SK-N-SH (cell line): ENCODE data around the gene RYR3. TPM values are rescaled to one million over a fixed set of nuclear protein-coding genes. Genes with fewer than 3 reads are reported as not detected.

Experiments used
- CTCF ChIA-PET: fragments of 300-600, 350-600 bp; formaldehyde crosslinking; extraction: SDS; loops from one replicate; lab custom pipeline; 2021; lab: Yijun Ruan, JAX
- POLR2A ChIA-PET: fragments of 350-600 bp; sonication (Branson Sonifier 250); formaldehyde crosslinking; extraction: SDS; loops from one replicate; lab custom pipeline; 2020; ENCODE audit warnings: antibody characterized with exemption, inconsistent platforms; lab: Yijun Ruan, JAX
- DNase-seq: peaks from one replicate; pipeline ENCODE4 v3.0.0; 2012
- H2AFZ ChIP-seq: fragments of 200-600 bp; sonication (generic); 2 replicates; pipeline ENCODE4 v1.8.1; 2016; ENCODE audit warnings: antibody characterized with exemption, mild to moderate bottlenecking, low read depth
- H3F3A ChIP-seq: fragments of 200-600 bp; sonication (generic); replicated peaks from 2 replicates; pipeline ENCODE3; 2016; ENCODE audit warnings: antibody characterized with exemption, mild to moderate bottlenecking; ENCODE audit not compliant: insufficient read depth
- H3K27ac ChIP-seq, 2 experiments: fragments of 200-500 bp in 1 of 2; fragments of 200-600 bp in 1 of 2; sonication (Bioruptor generic) in 1 of 2; sonication (generic), shearing (Covaris generic) in 1 of 2; 2 replicates each; pipeline versions ENCODE4 v1.5.1 to v1.6.1; 2014 to 2016; ENCODE audit warnings: low read depth in 2 of 2, inconsistent platforms in 1 of 2, low read length in 1 of 2, mild to moderate bottlenecking in 1 of 2, mixed read lengths in 1 of 2
- H3K27me3 ChIP-seq: fragments of 200-600 bp; sonication (generic), shearing (Covaris generic); 2 replicates; pipeline ENCODE4 v1.6.1; 2016; ENCODE audit warnings: mixed run types; ENCODE audit not compliant: insufficient read depth
- H3K36me3 ChIP-seq, 2 experiments: fragments of 200-500 bp in 1 of 2; fragments of 200-600 bp in 1 of 2; sonication (Bioruptor generic) in 1 of 2; sonication (generic) in 1 of 2; replicated peaks in 1 of 2; 2 replicates each; pipeline versions ENCODE3 to v1.5.1; 2014 to 2016; ENCODE audit warnings: low read length in 1 of 2, mild to moderate bottlenecking in 1 of 2; ENCODE audit not compliant: insufficient read depth in 2 of 2, control insufficient read depth in 1 of 2
- H3K4me1 ChIP-seq, 2 experiments: fragments of 200-500 bp in 1 of 2; fragments of 200-600 bp in 1 of 2; sonication (Bioruptor generic) in 1 of 2; sonication (generic), shearing (Covaris generic) in 1 of 2; 2 replicates each; pipeline versions ENCODE4 v1.5.1 to v1.6.1; 2014 to 2016; ENCODE audit warnings: low read depth in 1 of 2, low read length in 1 of 2, mixed run types in 1 of 2; ENCODE audit not compliant: insufficient read depth in 2 of 2, control insufficient read depth in 1 of 2
- H3K4me2 ChIP-seq: fragments of 200-600 bp; sonication (generic), shearing (Covaris generic); 2 replicates; pipeline ENCODE4 v1.6.1; 2017; ENCODE audit warnings: mixed run types
- H3K4me3 ChIP-seq, 2 experiments: fragments of 200-500 bp in 1 of 2; fragments of 200-600 bp in 1 of 2; sonication (Bioruptor generic) in 1 of 2; sonication (generic), shearing (Covaris generic) in 1 of 2; 2 replicates each; pipeline versions ENCODE4 v1.5.1 to v1.8.1; 2014 to 2016; ENCODE audit warnings: low read depth in 2 of 2, inconsistent platforms in 1 of 2, low read length in 1 of 2, mild to moderate bottlenecking in 1 of 2, mixed read lengths in 1 of 2, moderate library complexity in 1 of 2
- H3K79me2 ChIP-seq: fragments of 200-600 bp; sonication (generic); 2 replicates; pipeline ENCODE4 v1.8.1; 2017; ENCODE audit warnings: mild to moderate bottlenecking; ENCODE audit not compliant: insufficient read depth
- H3K9ac ChIP-seq: fragments of 200-600 bp; sonication (generic); 2 replicates; pipeline ENCODE4 v1.6.1; 2017; ENCODE audit warnings: mixed run types
- H3K9me2 ChIP-seq: fragments of 200-600 bp; sonication (generic); 2 replicates; pipeline ENCODE4 v1.6.1; 2017; ENCODE audit warnings: mixed run types
- H3K9me3 ChIP-seq: fragments of 200-600 bp; sonication (generic); 2 replicates; pipeline ENCODE4 v1.6.1; 2017; ENCODE audit warnings: mixed run types, mild to moderate bottlenecking, moderate library complexity
- H4K20me1 ChIP-seq: fragments of 200-600 bp; sonication (generic); 2 replicates; pipeline ENCODE4 v1.6.1; 2017; ENCODE audit warnings: mild to moderate bottlenecking, mixed run types; ENCODE audit not compliant: insufficient read depth
- CHD2 ChIP-seq: fragments of 150-350 bp; IDR thresholded peaks from 2 replicates; pipeline ENCODE4 v1.6.1; 2018; ENCODE audit warnings: low read length; ENCODE audit not compliant: partially characterized antibody
- FOSL2 ChIP-seq: IDR thresholded peaks from 2 replicates; pipeline ENCODE4 v1.4.0; 2012; ENCODE audit warnings: low read depth, mild to moderate bottlenecking, moderate library complexity, borderline replicate concordance
- FOXJ3 ChIP-seq: sonication (generic); formaldehyde crosslinking; IDR thresholded peaks from 2 replicates; pipeline ENCODE4 v1.5.1; 2020; ENCODE audit warnings: mild to moderate bottlenecking, missing genetic modification reagents
- FOXM1 ChIP-seq: IDR thresholded peaks from 2 replicates; pipeline ENCODE4 v1.4.0; 2012; ENCODE audit warnings: low read depth, mild to moderate bottlenecking
- GATA2 ChIP-seq: sonication (generic); formaldehyde crosslinking; IDR thresholded peaks from 2 replicates; pipeline ENCODE4 v1.5.0; 2020; ENCODE audit warnings: mild to moderate bottlenecking, missing genetic modification reagents
- MEF2A ChIP-seq: IDR thresholded peaks from 2 replicates; pipeline ENCODE4 v1.4.0; 2012; ENCODE audit warnings: low read depth, borderline replicate concordance
- NFIC ChIP-seq: IDR thresholded peaks from 2 replicates; pipeline ENCODE4 v1.4.0; 2012; ENCODE audit warnings: borderline replicate concordance
- POLR2AphosphoS5 ChIP-seq: IDR thresholded peaks from 2 replicates; pipeline ENCODE4 v1.6.1; 2012; ENCODE audit warnings: low read depth, low read length
- SIN3A ChIP-seq: IDR thresholded peaks from 2 replicates; pipeline ENCODE4 v1.6.1; 2012; ENCODE audit warnings: low read depth, mild to moderate bottlenecking, low read length, moderate library complexity, borderline replicate concordance
- SMC3 ChIP-seq: IDR thresholded peaks from 2 replicates; pipeline ENCODE4 v1.6.1; 2012; ENCODE audit warnings: low read depth, low read length, improper control_type of control experiment
- TCF12 ChIP-seq: IDR thresholded peaks from 2 replicates; pipeline ENCODE4 v1.4.0; 2012
- TEAD4 ChIP-seq: IDR thresholded peaks from 2 replicates; pipeline ENCODE4 v1.4.0; 2012; ENCODE audit warnings: mild to moderate bottlenecking, borderline replicate concordance; ENCODE audit not compliant: insufficient read depth
- YY1 ChIP-seq: IDR thresholded peaks from 2 replicates; pipeline ENCODE4 v1.4.0; 2012; ENCODE audit warnings: low read depth, mild to moderate bottlenecking
- WGBS: methylation state at CpG from one replicate; pipeline ENCODE4 v1.1.6; 2017; ENCODE audit warnings: low lambda C conversion rate; 5-methylcytosine and 5-hydroxymethylcytosine counted together
- polyA plus RNA-seq, 3 experiments: library from polyadenylated mRNA; depleted of rRNA; stranded (reverse); fragments of >200 nt; gene quantifications; 2 replicates each; pipeline ENCODE4 v1.2.3, GENCODE V29; 2012
- TF ChIP-seq, protein P1 (sequence below): IDR thresholded peaks from 2 replicates; pipeline ENCODE4 v1.6.1; 2012; ENCODE audit warnings: mild to moderate bottlenecking, low read depth, low read length, moderate library complexity
- TF ChIP-seq, protein P2 (sequence below): IDR thresholded peaks from 2 replicates; pipeline ENCODE4 v1.4.0; 2012; ENCODE audit warnings: low read depth

Gene RYR3
- polyA plus RNA-seq, 1 of the 3 experiments (the other 2 are of a cell fraction) = 0.02 TPM

DNA sequence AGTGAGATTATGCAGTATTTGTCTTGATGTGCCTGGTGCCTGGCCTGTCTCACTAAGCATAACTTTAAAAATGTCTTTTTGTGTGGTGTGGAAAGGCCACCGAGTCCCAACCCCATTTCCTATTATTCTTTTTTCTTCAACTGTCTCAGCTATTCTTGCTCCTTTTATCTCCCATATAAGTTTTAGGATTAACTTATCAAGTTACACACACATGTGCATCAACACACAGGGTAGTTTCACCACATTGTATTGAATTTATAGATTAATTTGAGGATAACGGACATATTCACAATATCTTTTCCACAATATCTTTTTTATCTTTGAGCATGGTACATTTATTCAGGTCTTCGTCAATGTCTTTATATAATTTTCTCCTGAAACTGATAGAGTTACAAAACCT, 127.6 kb downstream of the RYR3 start:
- WGBS = 29% methylated on average over 3 of the region's 3 CpGs
- H3K9ac ChIP-seq = no peak overlapping the region
- H3K36me3 ChIP-seq = no peaks in the 10 kb centered on the region
- H3F3A ChIP-seq = no peaks in the 10 kb centered on the region
- no peak for DNase-seq
- H3K27me3 ChIP-seq = no peaks in the 10 kb centered on the region
- no peak overlapping the region for H3K27ac ChIP-seq
- no peak overlapping the region for H3K4me3 ChIP-seq
- no peak overlapping the region for H3K4me2 ChIP-seq
- ChIA-PET CTCF (interaction anchor here (0.7 kb wide), 1 partner anchor 783 kb away, joined by 4 read pairs; no protein-coding TSS in a partner anchor), POLR2A (no interaction called here)
- no peaks in the 10 kb centered on the region for H3K4me1 ChIP-seq
- no peaks in the 10 kb centered on the region for H3K9me2 ChIP-seq
- H2AFZ ChIP-seq = no peak overlapping the region
- H4K20me1 ChIP-seq = no peaks in the 10 kb centered on the region
- H3K9me3 ChIP-seq = no peaks in the 10 kb centered on the region
- TF ChIP-seq NFIC (no peak), SMC3 (no peak), FOXJ3 (CRISPR knock-in tag) (no peak), FOXM1 (no peak), GATA2 (CRISPR knock-in tag) (no peak), CHD2 (no peak), FOSL2 (no peak), POLR2AphosphoS5 (no peak), TEAD4 (no peak), MEF2A (no peak), SIN3A (no peak), YY1 (no peak), TCF12 (no peak)
- TF ChIP-seq, protein P1, sequence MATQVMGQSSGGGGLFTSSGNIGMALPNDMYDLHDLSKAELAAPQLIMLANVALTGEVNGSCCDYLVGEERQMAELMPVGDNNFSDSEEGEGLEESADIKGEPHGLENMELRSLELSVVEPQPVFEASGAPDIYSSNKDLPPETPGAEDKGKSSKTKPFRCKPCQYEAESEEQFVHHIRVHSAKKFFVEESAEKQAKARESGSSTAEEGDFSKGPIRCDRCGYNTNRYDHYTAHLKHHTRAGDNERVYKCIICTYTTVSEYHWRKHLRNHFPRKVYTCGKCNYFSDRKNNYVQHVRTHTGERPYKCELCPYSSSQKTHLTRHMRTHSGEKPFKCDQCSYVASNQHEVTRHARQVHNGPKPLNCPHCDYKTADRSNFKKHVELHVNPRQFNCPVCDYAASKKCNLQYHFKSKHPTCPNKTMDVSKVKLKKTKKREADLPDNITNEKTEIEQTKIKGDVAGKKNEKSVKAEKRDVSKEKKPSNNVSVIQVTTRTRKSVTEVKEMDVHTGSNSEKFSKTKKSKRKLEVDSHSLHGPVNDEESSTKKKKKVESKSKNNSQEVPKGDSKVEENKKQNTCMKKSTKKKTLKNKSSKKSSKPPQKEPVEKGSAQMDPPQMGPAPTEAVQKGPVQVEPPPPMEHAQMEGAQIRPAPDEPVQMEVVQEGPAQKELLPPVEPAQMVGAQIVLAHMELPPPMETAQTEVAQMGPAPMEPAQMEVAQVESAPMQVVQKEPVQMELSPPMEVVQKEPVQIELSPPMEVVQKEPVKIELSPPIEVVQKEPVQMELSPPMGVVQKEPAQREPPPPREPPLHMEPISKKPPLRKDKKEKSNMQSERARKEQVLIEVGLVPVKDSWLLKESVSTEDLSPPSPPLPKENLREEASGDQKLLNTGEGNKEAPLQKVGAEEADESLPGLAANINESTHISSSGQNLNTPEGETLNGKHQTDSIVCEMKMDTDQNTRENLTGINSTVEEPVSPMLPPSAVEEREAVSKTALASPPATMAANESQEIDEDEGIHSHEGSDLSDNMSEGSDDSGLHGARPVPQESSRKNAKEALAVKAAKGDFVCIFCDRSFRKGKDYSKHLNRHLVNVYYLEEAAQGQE = no peak
- TF ChIP-seq, protein P2, sequence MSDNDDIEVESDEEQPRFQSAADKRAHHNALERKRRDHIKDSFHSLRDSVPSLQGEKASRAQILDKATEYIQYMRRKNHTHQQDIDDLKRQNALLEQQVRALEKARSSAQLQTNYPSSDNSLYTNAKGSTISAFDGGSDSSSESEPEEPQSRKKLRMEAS = no peak
- no peaks in the 10 kb centered on the region for H3K79me2 ChIP-seq

DNA sequence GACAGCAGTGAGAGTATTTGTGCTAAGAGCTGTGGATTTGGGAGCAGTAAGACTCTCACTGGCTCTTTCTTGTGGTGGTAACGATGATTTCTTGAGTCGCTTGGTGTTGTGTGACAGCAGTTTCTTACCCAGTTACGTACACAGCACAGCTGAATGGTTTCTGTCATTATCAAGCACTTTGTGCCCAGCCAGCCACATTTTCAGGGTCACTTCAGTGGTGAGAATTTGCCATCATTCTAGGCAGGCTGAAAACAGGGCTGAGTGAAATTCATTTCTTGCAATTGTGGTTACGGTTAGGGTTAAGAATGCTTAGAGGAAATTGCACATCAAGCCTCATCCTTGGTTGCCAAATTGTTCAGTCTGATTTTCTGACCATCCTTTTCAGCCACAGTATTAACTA, 130.1 kb downstream of the RYR3 start:
- H4K20me1 ChIP-seq = no peaks in the 10 kb centered on the region
- 46% methylated on average over 4 of the region's 4 CpGs for WGBS
- CTCF ChIA-PET = interaction anchor here (0.8 kb wide), 1 partner anchor 425 kb away, joined by 3 read pairs; no protein-coding TSS in a partner anchor

More for the DNA sequence above, 130.1 kb downstream of the RYR3 start:
- Histone ChIP-seq H3K9me2 (no peaks in the 10 kb centered on the region), H3K27ac (no peak overlapping the region), H3K4me2 (no peak overlapping the region), H3K4me3 (no peak overlapping the region), H3K27me3 (no peaks in the 10 kb centered on the region; the same call in 1 of the 2 replicates), H3K9ac (no peak overlapping the region), H3K4me1 (no peaks in the 10 kb centered on the region), H3K9me3 (no peaks in the 10 kb centered on the region), H3K79me2 (no peaks in the 10 kb centered on the region), H2AFZ (no peak overlapping the region), H3F3A (no peaks in the 10 kb centered on the region), H3K36me3 (no peaks in the 10 kb centered on the region)
- no peak for TF ChIP-seq CHD2
- TF ChIP-seq FOXJ3 (CRISPR knock-in tag) = no peak
- POLR2A ChIA-PET = no interaction called here
- no peak for DNase-seq
